K562 (cell line): Measurements from ENCODE around the gene MLXIPL. TPM values are rescaled to one million over a fixed set of nuclear protein-coding genes. Genes with fewer than 3 reads are reported as not detected.

ENCODE experiments used
- ARID4B ChIP-seq: sonication (generic); formaldehyde crosslinking; IDR thresholded peaks from 2 replicates; pipeline ENCODE4 v1.8.0; 2022; ENCODE audit warnings: mild to moderate bottlenecking, missing genetic modification reagents
- C11orf30 ChIP-seq: fragments of 450-650 bp; IDR thresholded peaks from 2 replicates; pipeline ENCODE4 v1.6.1; 2016; ENCODE audit warnings: low read depth, mild to moderate bottlenecking
- CREM ChIP-seq: IDR thresholded peaks from 2 replicates; pipeline ENCODE4 v1.6.1; 2014; ENCODE audit warnings: antibody characterized with exemption, low read depth
- GABPA ChIP-seq: fragments of 200-800 bp; sonication (Bioruptor generic); conservative IDR thresholded peaks from 2 replicates; pipeline ENCODE4 v1.6.1; 2016; ENCODE audit warnings: low read depth, missing genetic modification characterization, missing compliant biosample characterization
- HSF4 ChIP-seq: fragments of 250-450 bp; sonication (Bioruptor Pico); IDR thresholded peaks from 2 replicates; pipeline ENCODE4 v2.1.2; 2022; ENCODE audit warnings: mild to moderate bottlenecking, moderate library complexity, borderline replicate concordance
- JUNB ChIP-seq: fragments of 450-650 bp; formaldehyde crosslinking; conservative IDR thresholded peaks from 2 replicates; pipeline ENCODE4 v1.4.0; 2020; ENCODE audit warnings: mild to moderate bottlenecking
- KDM4B ChIP-seq, 2 experiments: fragments of 450-650 bp in 1 of 2; sonication (generic) in 1 of 2; IDR thresholded peaks; 2 replicates each; pipeline ENCODE4 v1.6.1; 2016 to 2017; ENCODE audit warnings: borderline replicate concordance in 2 of 2, antibody characterized with exemption in 1 of 2, low read depth in 1 of 2, mild to moderate bottlenecking in 1 of 2
- MTA3 ChIP-seq: fragments of 450-650 bp; formaldehyde crosslinking; IDR thresholded peaks from 2 replicates; pipeline ENCODE4 v1.6.1; 2017; ENCODE audit warnings: mild to moderate bottlenecking, borderline replicate concordance
- NCOA1 ChIP-seq: fragments of 450-650 bp; IDR thresholded peaks from 2 replicates; pipeline ENCODE4 v1.6.1; 2016; ENCODE audit warnings: low read depth
- PURB ChIP-seq: sonication (generic); formaldehyde crosslinking; IDR thresholded peaks from 2 replicates; pipeline ENCODE4 v1.9.0; 2021; ENCODE audit warnings: low read depth, mild to moderate bottlenecking, missing genetic modification reagents
- SAFB ChIP-seq: fragments of 200-400 bp; formaldehyde crosslinking; IDR thresholded peaks from 2 replicates; pipeline ENCODE4 v1.6.1; 2017; ENCODE audit warnings: low read depth, low read length, borderline replicate concordance
- SMAD3 ChIP-seq: fragments of 450-650 bp; formaldehyde crosslinking; conservative IDR thresholded peaks from 2 replicates; pipeline ENCODE4 v1.4.0; 2020; ENCODE audit warnings: mild to moderate bottlenecking
- SMARCE1 ChIP-seq: fragments of 450-650 bp; IDR thresholded peaks from 2 replicates; pipeline ENCODE4 v1.7.1; 2016; ENCODE audit warnings: mild to moderate bottlenecking
- THRAP3 ChIP-seq: fragments of 450-650 bp; IDR thresholded peaks from 2 replicates; pipeline ENCODE4 v1.6.1; 2016; ENCODE audit warnings: mild to moderate bottlenecking, inconsistent platforms, borderline replicate concordance
- ZNF398 ChIP-seq: fragments of 250-450 bp; sonication (Bioruptor Pico); IDR thresholded peaks from 2 replicates; pipeline ENCODE4 v1.8.0; 2021; ENCODE audit warnings: moderate library complexity, mild to moderate bottlenecking, inconsistent platforms
- ZNF583 ChIP-seq: fragments of 250-450 bp; sonication (Bioruptor Pico); IDR thresholded peaks from 2 replicates; pipeline ENCODE4 v1.4.0; 2020
- ZNF592 ChIP-seq: fragments of 450-650 bp; IDR thresholded peaks from 2 replicates; pipeline ENCODE4 v1.6.1; 2017; ENCODE audit warnings: antibody characterized with exemption, mild to moderate bottlenecking
- polyA plus RNA-seq, 8 experiments: library from polyadenylated mRNA; depleted of rRNA in 4 of 8; stranded (reverse) in 5 of 8; unstranded in 3 of 8; fragments of >200 nt; fragmentation: Nextera tagmentation in 2 of 8; fragmentation: Illumina TruSeq in 1 of 8; extraction: Ambion mirVana in 2 of 8; extraction: Trizol in 1 of 8; gene quantifications; 2 replicates each; pipeline versions ENCODE4 v1.2.1 to v1.2.3, GENCODE V29; 2011 to 2014; ENCODE audit warnings: inconsistent platforms in 1 of 8, missing spikeins in 1 of 8
- total RNA-seq, 7 experiments: library from RNA; depleted of rRNA in 6 of 7; stranded (reverse); fragments of >200 nt in 6 of 7; fragmentation: Illumina TruSeq in 2 of 7; extraction: Trizol in 2 of 7; gene quantifications; 2 replicates each; pipeline versions ENCODE4 v1.2.1 to v1.2.3, GENCODE V29; 2011 to 2021; ENCODE audit warnings: low replicate concordance in 1 of 7

Gene MLXIPL
- total and polyA plus RNA-seq, 9 of the 15 experiments (the other 6 are each of a cell fraction or from before 2014, with no cell fraction given), result 0.11 to 18.4 (median 1.4) TPM

- TF ChIP-seq ZNF592, result peak; percentile 98
- TF ChIP-seq SAFB, result no peak
- 0 out of 2 replicates have a peak, but pooled peaks have one; percentile 16 for TF ChIP-seq SMARCE1
- TF ChIP-seq NCOA1, result no peak
- TF ChIP-seq HSF4 (CRISPR knock-in tag), result no peak
- TF ChIP-seq PURB (CRISPR knock-in tag), result no peak
- TF ChIP-seq GABPA (tag), result peak; percentile 76
- peak; percentile 38 for TF ChIP-seq C11orf30
- no peak for TF ChIP-seq THRAP3
- peak; percentile 56 for TF ChIP-seq ARID4B (CRISPR knock-in tag)
- TF ChIP-seq JUNB, result peak; percentile 47
- TF ChIP-seq ZNF583 (CRISPR knock-in tag), result 0 out of 2 replicates have a peak, but pooled peaks have one; percentile 64
- peak; percentile 76; the same call in 1 of the 2 replicates for TF ChIP-seq SMAD3
- no peak for TF ChIP-seq CREM
- TF ChIP-seq ZNF398 (CRISPR knock-in tag), result no peak
- no peak; a peak in 1 of 4 replicates for TF ChIP-seq KDM4B (IDR thresholded peaks at IDR 0.05; ENCODE audit: borderline replicate concordance in 2 of 2, low read depth in 1 of 2)
- peak; percentile 73; the same call in 1 of the 2 replicates for TF ChIP-seq MTA3
These were observed 66.7 kb downstream of the MLXIPL start, which contains the start of gene BCL7B (continued) for GRCh38 chr7:73557397-73558257.
